ENCODE results near the gene PDE6C. TPM values are rescaled to one million over a fixed set of nuclear protein-coding genes. Genes with fewer than 3 reads are reported as not detected.

Gene PDE6C
- total RNA-seq, result not detected in 2 replicates

GRCh38 chr10:93612311-93612710, at the start of gene PDE6C:
Gene PDE6C, plus strand, starts transcription at chr10:93612537. Its CDS starts 189 bp downstream, at chr10:93612726.

GRCh38 chr10:93566435-93567276, 45.7 kb upstream of the PDE6C start, which contains the start of gene FFAR4:
Gene FFAR4, plus strand, starts transcription at chr10:93566665. Its CDS starts 56 bp downstream, at chr10:93566721.

GRCh38 chr10:93601146-93601773, 11.1 kb upstream of the PDE6C start, which contains the start of gene RBP4:
Gene RBP4, minus strand, starts transcription at chr10:93601235. Its CDS starts 207 bp downstream, at chr10:93601028.

GRCh38 chr10:93702210-93703001, 90.1 kb downstream of the PDE6C start, which contains the start of gene FRA10AC1:
Gene FRA10AC1, minus strand, starts transcription at chr10:93702592. Its CDS starts 2,486 bp downstream, at chr10:93700106.

Other genes with a start within 250 kb of the PDE6C start
- gene MYOF, start 130.2 kb upstream of the PDE6C start, total RNA-seq, result 626 and 651 TPM in 2 replicates
- gene CEP55, start 115.9 kb upstream of the PDE6C start, total RNA-seq, result 2.9 and 4.9 TPM in 2 replicates
- not detected in 2 replicates for gene FFAR4, start 45.9 kb upstream of the PDE6C start, total RNA-seq
- gene RBP4, start 11.3 kb upstream of the PDE6C start, total RNA-seq, result 0.85 TPM in 1 of 2 replicates, not detected in the other
- gene FRA10AC1, start 90.1 kb downstream of the PDE6C start, total RNA-seq, result 8.0 and 9.9 TPM in 2 replicates
- gene LGI1, start 145.4 kb downstream of the PDE6C start, total RNA-seq, result 0.12 TPM in 1 of 2 replicates, not detected in the other

Measured in hair follicle dermal papilla cell (primary cell).